HepG2 (cell line): ENCODE data around the gene PLK3. TPM values are rescaled to one million over a fixed set of nuclear protein-coding genes. Genes with fewer than 3 reads are reported as not detected.
A peak's percentile ranks its signal among the peaks of the same experiment; 100 is the strongest.

Experiments
- CBX1 ChIP-seq: IDR thresholded peaks from one replicate; pipeline ENCODE4 v1.6.1; 2016; ENCODE audit warnings: antibody characterized with exemption, low read depth
- CCDC6 ChIP-seq: sonication (generic); formaldehyde crosslinking; IDR thresholded peaks from 2 replicates; pipeline ENCODE4 v1.8.1; 2022; ENCODE audit warnings: mild to moderate bottlenecking, missing genetic modification reagents, moderate library complexity
- DR1 ChIP-seq: sonication (generic); formaldehyde crosslinking; IDR thresholded peaks from 2 replicates; pipeline ENCODE4 v1.8.0; 2021; ENCODE audit warnings: mild to moderate bottlenecking, missing genetic modification reagents, inconsistent platforms
- ELF1 ChIP-seq: sonication (generic); formaldehyde crosslinking; IDR thresholded peaks from 2 replicates; pipeline ENCODE4 v1.4.0; 2020; ENCODE audit warnings: missing genetic modification reagents
- GABPA ChIP-seq, 2 experiments: IDR thresholded peaks; 2 replicates each; pipeline ENCODE4 v1.6.1; 2011 to 2016; ENCODE audit warnings: low read depth in 2 of 2, low read length in 1 of 2, missing biosample characterization in 1 of 2, missing genetic modification characterization in 1 of 2
- GTF2F1 ChIP-seq: fragments of 150-350 bp; IDR thresholded peaks from 2 replicates; pipeline ENCODE4 v1.6.1; 2014; ENCODE audit warnings: low read length
- HIVEP1 ChIP-seq: sonication (generic); formaldehyde crosslinking; IDR thresholded peaks from 2 replicates; pipeline ENCODE4 v1.4.0; 2020; ENCODE audit warnings: mild to moderate bottlenecking, missing genetic modification reagents
- HOXA5 ChIP-seq: sonication (generic); formaldehyde crosslinking; IDR thresholded peaks from 2 replicates; pipeline ENCODE4 v1.4.0; 2020; ENCODE audit warnings: missing genetic modification reagents
- IRF9 ChIP-seq: sonication (generic); formaldehyde crosslinking; IDR thresholded peaks from 2 replicates; pipeline ENCODE4 v1.8.0; 2022; ENCODE audit warnings: missing genetic modification reagents, mild to moderate bottlenecking, borderline replicate concordance
- KDM1A ChIP-seq: IDR thresholded peaks from 2 replicates; pipeline ENCODE4 v1.6.1; 2016; ENCODE audit warnings: missing compliant biosample characterization
- MLLT10 ChIP-seq: sonication (generic); formaldehyde crosslinking; IDR thresholded peaks from 2 replicates; pipeline ENCODE4 v1.4.0; 2020; ENCODE audit warnings: missing genetic modification reagents
- MNT ChIP-seq: fragments of 450-650 bp; IDR thresholded peaks from 2 replicates; pipeline ENCODE4 v1.6.1; 2016
- NR2F6 ChIP-seq, 2 experiments: IDR thresholded peaks; 2 replicates each; pipeline ENCODE4 v1.6.1; 2016; ENCODE audit warnings: antibody characterized with exemption in 1 of 2, mild to moderate bottlenecking in 1 of 2
- POLR2AphosphoS5 ChIP-seq: IDR thresholded peaks from 2 replicates; pipeline ENCODE4 v1.6.1; 2012; ENCODE audit warnings: low read depth, low read length
- PRPF4 ChIP-seq: fragments of 200-400 bp; formaldehyde crosslinking; IDR thresholded peaks from 2 replicates; pipeline ENCODE4 v1.6.1; 2016; ENCODE audit warnings: low read length, low read depth; ENCODE audit not compliant: poor library complexity, severe bottlenecking
- SKI ChIP-seq: fragments of 450-650 bp; IDR thresholded peaks from one replicate; pipeline ENCODE4 v1.6.1; 2018; ENCODE audit warnings: mild to moderate bottlenecking; ENCODE audit not compliant: partially characterized antibody
- SMAD9 ChIP-seq: sonication (generic); formaldehyde crosslinking; IDR thresholded peaks from 2 replicates; pipeline ENCODE4 v1.5.1; 2020; ENCODE audit warnings: mild to moderate bottlenecking, missing genetic modification reagents
- SNRNP70 ChIP-seq: fragments of 200-400 bp; formaldehyde crosslinking; IDR thresholded peaks from 2 replicates; pipeline ENCODE4 v1.6.1; 2017; ENCODE audit warnings: mild to moderate bottlenecking, low read depth, low read length, moderate library complexity
- SRF ChIP-seq: IDR thresholded peaks from 2 replicates; pipeline ENCODE4 v1.6.1; 2011; ENCODE audit warnings: mild to moderate bottlenecking, low read depth, low read length, moderate library complexity
- STAT6 ChIP-seq: sonication (generic); formaldehyde crosslinking; IDR thresholded peaks from 2 replicates; pipeline ENCODE4 v1.4.0; 2020; ENCODE audit warnings: missing genetic modification reagents, mild to moderate bottlenecking, borderline replicate concordance
- THAP8 ChIP-seq: sonication (generic); formaldehyde crosslinking; IDR thresholded peaks from 2 replicates; pipeline ENCODE4 v1.5.1; 2020; ENCODE audit warnings: missing genetic modification reagents, mild to moderate bottlenecking, borderline replicate concordance
- ZNF235 ChIP-seq: sonication (generic); formaldehyde crosslinking; IDR thresholded peaks from 2 replicates; pipeline ENCODE4 v1.8.1; 2023; ENCODE audit warnings: mild to moderate bottlenecking, missing genetic modification reagents, borderline replicate concordance
- ZNF644 ChIP-seq: IDR thresholded peaks from 2 replicates; pipeline ENCODE4 v1.6.1; 2016; ENCODE audit warnings: low read depth
- ZNF841 ChIP-seq: sonication (generic); formaldehyde crosslinking; IDR thresholded peaks from 2 replicates; pipeline ENCODE4 v1.8.1; 2023; ENCODE audit warnings: missing genetic modification reagents, borderline replicate concordance
- ZSCAN22 ChIP-seq: sonication (generic); formaldehyde crosslinking; IDR thresholded peaks from 2 replicates; pipeline ENCODE4 v1.4.0; 2020; ENCODE audit warnings: mild to moderate bottlenecking, missing genetic modification reagents
- polyA plus RNA-seq, 8 experiments: library from polyadenylated mRNA; depleted of rRNA in 3 of 8; stranded (reverse) in 7 of 8; unstranded in 1 of 8; fragments of >200 nt; fragmentation: Illumina TruSeq in 4 of 8; extraction: Trizol in 4 of 8; gene quantifications; 2 replicates each; pipeline versions ENCODE4 v1.2.1 to v1.2.3, GENCODE V29; 2011 to 2016; ENCODE audit warnings: low read depth in 4 of 8, missing spikeins in 1 of 8, mixed read lengths in 1 of 8; ENCODE audit not compliant: insufficient read depth in 1 of 8
- total RNA-seq, 5 experiments: library from RNA; depleted of rRNA; stranded (reverse); fragments of >200 nt; fragmentation: Illumina TruSeq; extraction: Trizol; gene quantifications; 2 replicates each; pipeline ENCODE4 v1.2.3, GENCODE V29; 2016; ENCODE audit warnings: low read depth in 1 of 5

PLK3 gene
- total and polyA plus RNA-seq, 2 of the 13 experiments (the other 11 are each of a cell fraction or from before 2014, with no cell fraction given), result 9.8 to 16.9 TPM

- TF ChIP-seq SNRNP70, result no peak
- peak; percentile 89; the same call in 1 of the 2 replicates for TF ChIP-seq CCDC6 (CRISPR knock-in tag)
- TF ChIP-seq STAT6, result peak; percentile 57; the same call in 1 of the 2 replicates
- TF ChIP-seq SRF, result peak; percentile 82
- no peak for TF ChIP-seq HIVEP1 (CRISPR knock-in tag)
- peak; percentile 87 for TF ChIP-seq NR2F6 (IDR thresholded peaks at IDR 0.05)
- peak; percentile 89 for TF ChIP-seq NR2F6 (CRISPR knock-in tag; IDR thresholded peaks at IDR 0.05)
- peak; percentile 97 for TF ChIP-seq DR1
- TF ChIP-seq SKI, result peak; percentile 74
- TF ChIP-seq POLR2AphosphoS5, result peak; percentile 99
- no peak for TF ChIP-seq MLLT10
- TF ChIP-seq GTF2F1, result peak; percentile 76; the same call in 1 of the 2 replicates
- peak; percentile 68; the same call in 1 of the 2 replicates for TF ChIP-seq HOXA5 (CRISPR knock-in tag)
- TF ChIP-seq THAP8, result no peak
- TF ChIP-seq ZNF841 (CRISPR knock-in tag), result 0 out of 2 replicates have a peak, but pooled peaks have one; percentile 66
- peak; percentile 34 for TF ChIP-seq MNT
- peak; percentile 66 for TF ChIP-seq ELF1
- TF ChIP-seq ZNF235 (CRISPR knock-in tag), result no peak
- no peak for TF ChIP-seq ZNF644 (CRISPR knock-in tag)
- TF ChIP-seq PRPF4, result no peak
- TF ChIP-seq ZSCAN22, result no peak; the same call in 1 of the 2 replicates
- TF ChIP-seq CBX1, result peak; percentile 67
- no peak for TF ChIP-seq KDM1A (CRISPR knock-in tag)
- TF ChIP-seq IRF9 (CRISPR knock-in tag), result peak; percentile 61; the same call in 1 of the 2 replicates
- no peak for TF ChIP-seq SMAD9 (CRISPR knock-in tag)
- TF ChIP-seq GABPA (IDR thresholded peaks at IDR 0.05; ENCODE audit: low read depth, low read length), result no peak
- peak; percentile 58; the same call in 1 of the 2 replicates for TF ChIP-seq GABPA (CRISPR knock-in tag; IDR thresholded peaks at IDR 0.05; ENCODE audit: low read depth)
Measured at GRCh38 chr1:44775078-44775929, 24.9 kb upstream of the PLK3 start, which contains the start of gene RPS8 (continued).
